Measurements from ENCODE around the gene GLDN. TPM values are rescaled to one million over a fixed set of nuclear protein-coding genes. Genes with fewer than 3 reads are reported as not detected.

The GLDN gene
- total and polyA plus RNA-seq, 2 of the 8 experiments (the other 6 are each of a cell fraction or from before 2014, with no cell fraction given) = 0.24 to 0.50 TPM

DNA sequence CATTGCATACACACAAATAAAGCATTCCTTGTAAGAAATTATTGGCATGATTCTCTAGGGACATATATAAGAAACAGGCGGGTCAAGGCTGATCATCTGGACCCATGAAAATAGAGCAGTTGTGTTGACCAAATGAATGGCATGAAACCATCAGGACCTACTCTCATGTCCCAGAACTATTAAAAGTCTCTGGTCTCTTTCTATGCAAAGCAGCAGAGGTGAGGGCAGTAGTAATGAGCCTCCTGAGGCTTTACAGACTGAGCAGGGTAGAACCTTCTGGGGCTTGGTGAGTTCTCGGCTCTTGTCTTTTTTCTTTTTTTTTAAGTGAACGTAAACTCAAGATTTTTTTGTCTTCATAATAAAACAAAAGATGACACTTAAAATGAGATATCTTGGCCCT is 9.3 kb downstream of the GLDN start:
- Histone ChIP-seq H3K27me3 (replicated peaks in 1 of 4; ENCODE audit: control insufficient read depth in 3 of 4, extremely low read depth in 1 of 4, insufficient read depth in 3 of 4, low read length in 3 of 4) (no peaks in the 10 kb centered on the region), H3K18ac (ENCODE audit: extremely low read depth, low read length) (no peak overlapping the region), H3K23ac (ENCODE audit: insufficient read length) (no peak overlapping the region), H2BK120ac (replicated peaks; ENCODE audit: low read depth, low read length) (no peak overlapping the region), H3K23me2 (ENCODE audit: low read depth, low read length) (no peaks in the 10 kb centered on the region), H2AFZ (ENCODE audit: low read length) (no peak overlapping the region), H3K36me3 (ENCODE audit: control insufficient read depth in 2 of 4, insufficient read depth in 4 of 4, low read length in 3 of 4) (no peaks in the 10 kb centered on the region), H3K4me3 (ENCODE audit: extremely low read depth in 1 of 4, insufficient read depth in 2 of 4, low read depth in 3 of 4, low read length in 4 of 4) (no peak overlapping the region), H3K79me2 (ENCODE audit: control insufficient read depth in 1 of 2, insufficient read depth in 2 of 2, low read length in 2 of 2) (no peaks in the 10 kb centered on the region), H3K4me2 (ENCODE audit: insufficient read depth in 1 of 2, low read depth in 2 of 2, low read length in 2 of 2) (no peak overlapping the region), H4K20me1 (replicated peaks in 1 of 2; ENCODE audit: control insufficient read depth in 1 of 2, insufficient read depth in 2 of 2, low read length in 2 of 2) (no peaks in the 10 kb centered on the region), H3K14ac (ENCODE audit: insufficient read length) (no peak overlapping the region), H2BK15ac (ENCODE audit: low read length) (no peak overlapping the region), H3K4me1 (replicated peaks in 1 of 4; ENCODE audit: control insufficient read depth in 3 of 4, insufficient read depth in 4 of 4, low read length in 3 of 4) (no peaks in the 10 kb centered on the region), H3K79me1 (ENCODE audit: low read depth, low read length) (no peaks in the 10 kb centered on the region), H2BK5ac (ENCODE audit: low read depth, low read length) (no peak overlapping the region), H4K8ac (ENCODE audit: extremely low read depth, insufficient read depth, low read length) (no peak overlapping the region), H2AK5ac (ENCODE audit: low read depth, low read length) (no peak overlapping the region), H3K27ac (ENCODE audit: low read depth, low read length) (no peak overlapping the region), H3K9ac (replicated peaks in 1 of 4; ENCODE audit: extremely low read depth in 1 of 4, low read depth in 3 of 4, low read length in 3 of 4) (no peak overlapping the region), H3K9me3 (ENCODE audit: insufficient read depth in 2 of 2, low read depth in 1 of 2, low read length in 1 of 2) (no peaks in the 10 kb centered on the region), H3K4ac (replicated peaks; ENCODE audit: insufficient read length, low read depth, low read length) (no peak overlapping the region), H4K91ac (replicated peaks; ENCODE audit: insufficient read length, low read length) (no peak overlapping the region), H2BK20ac (ENCODE audit: low read length) (no peak overlapping the region), H3K56ac (replicated peaks; ENCODE audit: insufficient read length, low read depth, low read length) (no peak overlapping the region), H4K5ac (ENCODE audit: insufficient read length, low read depth, low read length) (no peak overlapping the region), H2BK12ac (ENCODE audit: low read depth, low read length) (no peak overlapping the region)
- WGBS, 2 experiments (ENCODE audit: extremely low coverage in 1 of 2, insufficient coverage in 1 of 2, insufficient read length in 1 of 2, insufficient replicate concordance in 2 of 2, low coverage in 1 of 2, low lambda C conversion rate in 2 of 2, missing lambda C conversion rate in 1 of 2) = 71% methylated on average over 3 of the region's 3 CpGs; no CpG with 5 or more reads in 1 of the 2 experiments
- DNase-seq (ENCODE audit: low read depth in 1 of 2, low spot score in 2 of 2) (no peak), FAIRE-seq (no peak)
- CTCF ChIA-PET (ENCODE audit: partially characterized antibody) = interaction anchor here (0.8 to 2.7 kb wide), 6 partner anchors 13 to 124 kb away, joined by 3 to 13 read pairs (median 4); no protein-coding TSS in a partner anchor
- POLR2A ChIA-PET (ENCODE audit: partially characterized antibody) = no interaction called here
- TF ChIP-seq CTBP2 (IDR thresholded peaks at IDR 0.05; ENCODE audit: borderline replicate concordance, insufficient read depth, insufficient read length, low read length) = no peak
- TF ChIP-seq BRCA1 (IDR thresholded peaks at IDR 0.05; ENCODE audit: low read depth, low read length) = no peak
- TF ChIP-seq TAF1 (IDR thresholded peaks at IDR 0.05; ENCODE audit: low read depth, low read length) = no peak
- TF ChIP-seq GABPA (IDR thresholded peaks at IDR 0.05; ENCODE audit: borderline replicate concordance, insufficient read depth, low read length) = no peak
- TF ChIP-seq NANOG (IDR thresholded peaks at IDR 0.05; ENCODE audit: insufficient read depth, low read depth, low read length, poor library complexity, severe bottlenecking) = no peak
- TF ChIP-seq JUND (IDR thresholded peaks at IDR 0.05; ENCODE audit: low read length) = no peak
- TF ChIP-seq RNF2 (IDR thresholded peaks at IDR 0.05; ENCODE audit: borderline replicate concordance, low read depth, low read length, missing control alignments, poor library complexity, severe bottlenecking) = no peak
- TF ChIP-seq, protein P1, sequence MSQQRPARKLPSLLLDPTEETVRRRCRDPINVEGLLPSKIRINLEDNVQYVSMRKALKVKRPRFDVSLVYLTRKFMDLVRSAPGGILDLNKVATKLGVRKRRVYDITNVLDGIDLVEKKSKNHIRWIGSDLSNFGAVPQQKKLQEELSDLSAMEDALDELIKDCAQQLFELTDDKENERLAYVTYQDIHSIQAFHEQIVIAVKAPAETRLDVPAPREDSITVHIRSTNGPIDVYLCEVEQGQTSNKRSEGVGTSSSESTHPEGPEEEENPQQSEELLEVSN (IDR thresholded peaks at IDR 0.05) = no peak
- TF ChIP-seq, protein P2, sequence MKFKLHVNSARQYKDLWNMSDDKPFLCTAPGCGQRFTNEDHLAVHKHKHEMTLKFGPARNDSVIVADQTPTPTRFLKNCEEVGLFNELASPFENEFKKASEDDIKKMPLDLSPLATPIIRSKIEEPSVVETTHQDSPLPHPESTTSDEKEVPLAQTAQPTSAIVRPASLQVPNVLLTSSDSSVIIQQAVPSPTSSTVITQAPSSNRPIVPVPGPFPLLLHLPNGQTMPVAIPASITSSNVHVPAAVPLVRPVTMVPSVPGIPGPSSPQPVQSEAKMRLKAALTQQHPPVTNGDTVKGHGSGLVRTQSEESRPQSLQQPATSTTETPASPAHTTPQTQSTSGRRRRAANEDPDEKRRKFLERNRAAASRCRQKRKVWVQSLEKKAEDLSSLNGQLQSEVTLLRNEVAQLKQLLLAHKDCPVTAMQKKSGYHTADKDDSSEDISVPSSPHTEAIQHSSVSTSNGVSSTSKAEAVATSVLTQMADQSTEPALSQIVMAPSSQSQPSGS (IDR thresholded peaks at IDR 0.05; ENCODE audit: low read length) = no peak
- no peak for TF ChIP-seq POU5F1 (IDR thresholded peaks at IDR 0.05; ENCODE audit: low read depth, low read length)
